ENCODE measurements around the gene GJB6. TPM values are rescaled to one million over a fixed set of nuclear protein-coding genes. Genes with fewer than 3 reads are reported as not detected.

The GJB6 gene
- total and polyA plus RNA-seq, 5 experiments from 2014 or later, result 0.84 to 4.9 (median 4.1) TPM

DNA sequence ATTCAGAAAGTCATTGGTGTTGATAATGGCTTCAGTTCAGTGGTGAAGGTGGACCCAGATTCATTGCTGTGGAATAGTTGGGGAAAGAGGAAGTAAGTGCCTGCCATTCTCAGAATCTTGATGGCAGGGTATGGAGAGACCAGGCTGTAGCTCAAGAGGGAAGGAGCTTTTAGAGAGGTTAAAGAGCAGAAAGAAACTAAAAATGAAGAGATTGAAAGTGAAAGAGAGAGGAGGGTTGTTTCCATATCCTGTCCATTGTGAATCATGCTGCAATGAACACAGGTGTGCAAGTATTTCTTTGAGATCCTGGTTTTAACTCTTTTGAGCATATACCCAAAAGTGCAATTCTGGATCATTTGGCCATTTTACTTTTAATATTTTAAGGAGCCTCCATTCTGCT, 12.5 kb downstream of the GJB6 start:
- Mint-ChIP-seq H3K9me3 (no peaks in the 10 kb centered on the region), H3K36me3 (peaks cover 0 to 13% (median 0%) of the 10 kb centered on the region in 3 donors), H3K27me3 (no peaks in the 10 kb centered on the region), H3K4me1 (peaks cover 11 to 20% (median 14%) of the 10 kb centered on the region in 4 donors), H3K27ac (peak overlapping the region in 4 of 10 donors; percentile 20 to 63 (median 42)), H3K4me3 (peak overlapping the region in 4 of 10 donors; percentile 5 to 52 (median 24))
- ATAC-seq (peak in 1 of 2 donors; percentile 48), DNase-seq (no peak)
- POLR2A ChIA-PET, result no interaction called here

DNA sequence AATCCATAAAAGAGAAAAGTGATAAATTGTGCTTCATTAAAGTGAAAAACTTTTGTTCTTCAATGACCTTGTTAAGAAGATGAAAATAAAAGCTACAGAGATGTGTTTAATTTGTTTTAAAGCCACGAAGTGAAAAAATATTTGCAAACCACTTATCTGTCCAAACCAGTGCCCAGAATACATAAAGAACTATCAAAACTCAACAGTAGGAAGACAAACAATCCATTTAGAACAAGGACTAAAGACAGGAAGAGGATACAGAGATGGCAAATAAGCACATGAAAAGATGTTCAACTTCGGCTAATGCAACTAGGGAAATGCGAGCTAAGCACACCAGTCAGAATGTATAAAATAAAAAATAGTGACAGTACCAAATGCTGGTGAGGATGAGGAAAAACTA, 15.0 kb downstream of the GJB6 start:
- H3K36me3 Mint-ChIP-seq, result peaks cover 0 to 11% (median 0%) of the 10 kb centered on the region in 3 donors

DNA sequence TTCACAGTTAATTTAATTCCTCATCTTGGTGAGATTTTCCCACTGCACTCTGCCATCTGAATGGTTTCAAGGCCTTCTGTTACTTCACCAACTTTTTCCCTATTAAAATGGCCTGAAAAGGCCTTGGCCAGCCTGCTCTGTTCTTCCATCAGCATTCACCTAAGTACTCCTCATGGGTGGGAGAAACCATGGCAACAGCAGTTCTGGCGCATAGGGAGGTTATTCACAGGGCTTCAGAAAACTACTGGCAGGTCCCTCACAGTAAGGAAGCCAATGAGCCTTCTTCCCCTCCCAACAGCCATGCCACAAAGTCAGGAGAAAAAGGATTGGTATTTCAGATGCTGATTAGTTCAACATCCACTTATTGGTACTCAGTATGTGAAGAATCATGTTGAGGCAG, 22.2 kb downstream of the GJB6 start:
- peaks cover 0 to 1% (median 0%) of the 10 kb centered on the region in 4 donors for H3K4me1 Mint-ChIP-seq
- H3K27ac Mint-ChIP-seq, result no peak overlapping the region
- peaks cover 3 to 21% (median 10%) of the 10 kb centered on the region in 5 donors for H3K27me3 Mint-ChIP-seq
- H3K36me3 Mint-ChIP-seq, result peaks cover 0 to 11% (median 0%) of the 10 kb centered on the region in 3 donors
- no peak overlapping the region for H3K4me3 Mint-ChIP-seq
- ATAC-seq (no peak), DNase-seq (no peak)
- peaks cover 0 to 15% (median 2%) of the 10 kb centered on the region in 9 donors for H3K9me3 Mint-ChIP-seq
- POLR2A ChIA-PET, result no interaction called here

More for the DNA sequence above, 15.0 kb downstream of the GJB6 start:
- Mint-ChIP-seq H3K27ac (no peak overlapping the region), H3K9me3 (peaks cover 0 to 15% (median 2%) of the 10 kb centered on the region in 9 donors), H3K27me3 (peaks cover 0 to 6% (median 0%) of the 10 kb centered on the region in 5 donors), H3K4me1 (peaks cover 11 to 20% (median 14%) of the 10 kb centered on the region in 4 donors), H3K4me3 (no peak overlapping the region)
- DNase-seq, result no peak
- ATAC-seq, result no peak
- POLR2A ChIA-PET, result no interaction called here

GRCh38 chr13:20206698-20207235, 25.4 kb downstream of the GJB6 start:
- H3K4me3 Mint-ChIP-seq, result no peak overlapping the region
- POLR2A ChIA-PET, result no interaction called here
- peaks cover 0 to 4% (median 2%) of the 10 kb centered on the region in 3 donors for H3K36me3 Mint-ChIP-seq
- H3K27me3 Mint-ChIP-seq, result peaks cover 3 to 21% (median 10%) of the 10 kb centered on the region in 5 donors
- peak overlapping the region in 1 of 10 donors; percentile 11 for H3K27ac Mint-ChIP-seq
- peaks cover 0 to 10% (median 0%) of the 10 kb centered on the region in 9 donors for H3K9me3 Mint-ChIP-seq
- no peak for DNase-seq
- peaks cover 0 to 1% (median 0%) of the 10 kb centered on the region in 4 donors for H3K4me1 Mint-ChIP-seq
- ATAC-seq, result no peak

DNA sequence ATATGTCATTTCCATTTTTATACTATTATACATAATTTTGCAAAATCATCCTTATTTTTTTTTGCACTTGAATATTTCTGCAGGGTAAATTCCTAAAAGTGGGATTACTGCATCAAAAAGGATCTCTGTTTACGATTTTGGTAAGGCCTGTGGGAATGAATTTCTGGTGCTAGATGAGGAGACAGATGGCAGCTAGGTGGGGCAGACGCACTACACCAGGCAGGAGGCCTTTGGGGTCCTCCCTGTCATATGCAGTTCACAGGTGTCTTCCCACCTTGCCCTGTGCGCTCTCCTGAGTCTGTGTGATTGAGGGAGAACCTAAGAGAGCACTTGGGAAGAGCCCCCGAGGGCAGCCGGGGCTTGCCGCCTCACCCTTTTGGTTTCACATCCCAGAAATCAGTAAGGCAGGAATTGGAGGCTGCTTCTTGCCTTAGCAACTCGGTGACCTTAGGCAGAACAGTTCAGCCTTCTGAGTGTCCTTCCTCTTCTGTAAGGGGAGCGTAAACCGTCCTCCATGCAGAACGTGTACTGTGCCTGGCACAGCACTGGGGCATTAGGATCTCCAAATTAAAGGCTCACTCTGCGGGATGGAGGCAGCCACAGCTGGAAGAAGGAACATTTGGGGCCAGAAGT, 25.9 kb downstream of the GJB6 start:
- Mint-ChIP-seq H3K4me1 (peaks cover 0 to 1% (median 0%) of the 10 kb centered on the region in 4 donors), H3K9me3 (peaks cover 0 to 14% (median 0%) of the 10 kb centered on the region in 9 donors), H3K27me3 (peaks cover 3 to 21% (median 10%) of the 10 kb centered on the region in 5 donors), H3K36me3 (peaks cover 0 to 4% (median 2%) of the 10 kb centered on the region in 3 donors), H3K4me3 (no peak overlapping the region), H3K27ac (no peak overlapping the region)
- POLR2A ChIA-PET, result no interaction called here
- ATAC-seq, result no peak
- no peak for DNase-seq

DNA sequence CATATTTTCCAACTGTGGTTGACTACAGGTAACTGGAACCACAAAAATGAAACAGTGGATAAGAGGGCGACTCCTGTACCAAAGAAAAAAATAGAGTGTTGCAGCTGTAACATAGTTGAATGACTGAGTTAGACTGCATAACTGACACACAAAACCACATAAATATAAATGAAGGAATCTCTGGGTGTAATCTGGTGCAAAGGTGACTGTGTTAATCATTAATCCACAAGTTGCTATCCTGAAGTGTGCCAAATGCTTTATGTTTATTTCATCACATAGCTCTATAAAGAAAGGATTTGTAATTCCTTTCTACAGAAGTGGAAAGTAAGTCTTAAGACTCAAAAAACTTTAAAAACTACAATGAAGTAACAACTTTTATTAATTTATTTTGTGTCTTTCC, 33.3 kb downstream of the GJB6 start:
- ATAC-seq (no peak), DNase-seq (no peak)
- Mint-ChIP-seq H3K4me3 (no peak overlapping the region), H3K36me3 (peaks cover 0 to 4% (median 2%) of the 10 kb centered on the region in 3 donors), H3K9me3 (peaks cover 0 to 14% (median 0%) of the 10 kb centered on the region in 9 donors), H3K27ac (no peak overlapping the region), H3K27me3 (peaks cover 23 to 52% (median 31%) of the 10 kb centered on the region in 5 donors), H3K4me1 (peaks cover 12 to 14% (median 12%) of the 10 kb centered on the region in 4 donors)
- POLR2A ChIA-PET, result no interaction called here

GRCh38 chr13:20197361-20197834, 34.7 kb downstream of the GJB6 start:
- no peak overlapping the region for H3K27ac Mint-ChIP-seq
- peaks cover 13 to 21% (median 18%) of the 10 kb centered on the region in 4 donors for H3K4me1 Mint-ChIP-seq
- ATAC-seq (peak; percentile 32 to 58), DNase-seq (peak in 3 of 10 donors; percentile 49 to 56 (median 54))
- peak overlapping the region in 1 of 10 donors; percentile 1 for H3K4me3 Mint-ChIP-seq
- POLR2A ChIA-PET, result interaction anchor here (0.6 to 1.0 kb wide), 2 partner anchors 31 to 55 kb away, joined by 3 read pairs; no protein-coding TSS in a partner anchor
- peaks cover 0 to under 1% (median under 1%) of the 10 kb centered on the region in 3 donors for H3K36me3 Mint-ChIP-seq
- H3K9me3 Mint-ChIP-seq, result peaks cover 0 to 10% (median 0%) of the 10 kb centered on the region in 9 donors
- H3K27me3 Mint-ChIP-seq, result peaks cover 25 to 54% (median 38%) of the 10 kb centered on the region in 5 donors

DNA sequence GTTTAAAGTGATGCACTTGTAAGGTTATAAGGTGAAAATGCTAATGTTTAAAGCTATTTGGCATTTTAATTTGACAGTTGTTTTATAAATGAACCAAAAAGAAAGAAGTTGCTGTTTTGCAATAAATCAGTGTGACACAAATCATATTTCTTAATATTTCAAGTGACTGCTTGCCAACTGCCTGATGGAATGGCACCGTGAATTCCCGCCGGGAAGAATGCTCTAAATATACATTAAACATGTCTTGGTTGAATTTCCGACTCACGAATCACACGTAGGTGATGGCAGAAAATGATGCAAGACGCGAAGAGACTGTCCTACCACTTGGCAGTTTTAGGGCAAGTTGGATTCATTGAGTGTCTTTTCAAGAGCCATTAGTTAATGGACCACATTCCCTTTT, 36.3 kb downstream of the GJB6 start:
- no peak overlapping the region for H3K27ac Mint-ChIP-seq
- peaks cover 28 to 60% (median 50%) of the 10 kb centered on the region in 5 donors for H3K27me3 Mint-ChIP-seq
- ATAC-seq (no peak), DNase-seq (no peak)
- no peak overlapping the region for H3K4me3 Mint-ChIP-seq
- POLR2A ChIA-PET, result interaction anchor here (1.3 kb wide), 1 partner anchor 280 kb away, joined by 7 read pairs; no protein-coding TSS in a partner anchor
- no peaks in the 10 kb centered on the region for H3K9me3 Mint-ChIP-seq
- H3K36me3 Mint-ChIP-seq, result no peaks in the 10 kb centered on the region
- H3K4me1 Mint-ChIP-seq, result peaks cover 14 to 28% (median 21%) of the 10 kb centered on the region in 4 donors

GRCh38 chr13:20193907-20194631, 38.0 kb downstream of the GJB6 start:
- DNase-seq, result peak in 3 of 10 donors; percentile 33 to 37 (median 34)
- POLR2A ChIA-PET, result no interaction called here

DNA sequence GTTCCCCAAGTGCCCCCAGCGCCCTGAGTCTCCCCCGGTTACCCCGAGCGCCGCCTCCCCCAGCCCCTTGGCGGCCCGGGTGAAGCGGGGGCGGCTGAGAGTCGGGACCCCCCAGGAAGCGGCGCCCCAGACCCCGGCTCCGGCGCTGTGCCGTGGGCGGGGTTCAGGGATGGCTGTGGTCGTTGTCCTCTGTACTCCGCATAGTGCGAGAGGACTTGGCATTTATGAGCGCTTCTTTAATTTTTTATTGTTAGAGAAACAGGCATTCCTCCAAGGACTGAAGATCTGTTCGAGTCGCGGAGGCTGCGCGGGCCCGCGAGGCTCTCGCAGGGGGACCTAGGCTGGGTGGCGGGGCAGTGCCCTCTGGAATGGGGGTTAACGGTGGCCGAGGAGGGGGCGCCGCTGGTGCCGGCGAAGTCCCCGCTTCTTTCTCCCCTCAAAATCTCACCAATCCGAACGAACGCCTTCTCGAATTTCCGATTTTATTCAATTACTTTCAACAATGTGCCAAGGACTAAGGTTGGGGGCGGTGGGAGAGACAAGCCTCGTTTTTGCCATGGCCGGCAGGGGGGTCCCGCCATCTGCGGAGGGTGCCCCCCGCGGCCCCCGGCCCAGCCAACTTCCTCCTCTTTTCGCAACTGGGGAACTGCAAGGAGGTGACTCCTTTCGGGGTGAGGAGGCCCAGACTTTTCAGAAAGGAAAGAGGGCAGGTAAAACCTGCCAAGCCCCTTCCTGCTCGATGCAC, 38.8 kb downstream of the GJB6 start:
- peak overlapping the region; percentile 62 to 86 (median 80) for H3K4me3 Mint-ChIP-seq
- H3K4me1 Mint-ChIP-seq, result peaks cover 16 to 28% (median 22%) of the 10 kb centered on the region in 4 donors
- peak overlapping the region in 1 of 10 donors; percentile 40 for H3K27ac Mint-ChIP-seq
- DNase-seq, result peak in 3 of 10 donors; percentile 27 to 34 (median 27)
- ATAC-seq, result peak; percentile 32 to 44
- H3K27me3 Mint-ChIP-seq, result peaks cover 27 to 55% (median 50%) of the 10 kb centered on the region in 5 donors
- POLR2A ChIA-PET, result no interaction called here
- no peaks in the 10 kb centered on the region for H3K36me3 Mint-ChIP-seq
- H3K9me3 Mint-ChIP-seq, result no peaks in the 10 kb centered on the region

More at GRCh38 chr13:20193907-20194631, 38.0 kb downstream of the GJB6 start:
- H3K27me3 Mint-ChIP-seq, result peaks cover 27 to 59% (median 50%) of the 10 kb centered on the region in 5 donors
- H3K9me3 Mint-ChIP-seq, result no peaks in the 10 kb centered on the region
- H3K36me3 Mint-ChIP-seq, result no peaks in the 10 kb centered on the region
- peaks cover 16 to 28% (median 22%) of the 10 kb centered on the region in 4 donors for H3K4me1 Mint-ChIP-seq
- peak overlapping the region; percentile 62 to 86 (median 80) for H3K4me3 Mint-ChIP-seq
- peak overlapping the region in 1 of 10 donors; percentile 43 for H3K27ac Mint-ChIP-seq
- peak; percentile 44 to 50 for ATAC-seq

DNA sequence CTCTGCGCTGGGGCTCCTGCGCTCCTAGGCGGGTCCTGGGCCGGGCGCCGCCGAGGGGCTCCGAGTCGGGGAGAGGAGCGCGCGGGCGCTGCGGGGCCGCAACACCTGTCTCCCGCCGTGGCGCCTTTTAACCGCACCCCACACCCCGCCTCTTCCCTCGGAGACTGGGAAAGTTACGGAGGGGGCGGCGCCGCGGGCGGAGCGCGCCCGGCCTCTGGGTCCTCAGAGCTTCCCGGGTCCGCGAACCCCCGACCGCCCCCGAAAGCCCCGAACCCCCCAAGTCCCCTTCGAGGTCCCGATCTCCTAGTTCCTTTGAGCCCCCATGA, 39.3 kb downstream of the GJB6 start, which contains the start of gene GJB2:
TSS of gene GJB2 (minus strand) at position 103 of the 326 bp plus-strand sequence. CDS start 3,357 bp downstream, outside the sequence.
- peak within 1 kb of the TSS in 1 of 10 donors; percentile 40 for H3K27ac Mint-ChIP-seq
- peak; percentile 31 to 51 for ATAC-seq

More for the DNA sequence above, 39.3 kb downstream of the GJB6 start, which contains the start of gene GJB2:
- peak in 2 of 10 donors; percentile 12 to 25 for DNase-seq
- H3K4me1 Mint-ChIP-seq, result peaks cover 16 to 28% (median 22%) of the 10 kb centered on the region in 4 donors
- no peaks in the 10 kb centered on the region for H3K36me3 Mint-ChIP-seq
- H3K9me3 Mint-ChIP-seq, result no peaks in the 10 kb centered on the region
- POLR2A ChIA-PET, result no interaction called here
- H3K27me3 Mint-ChIP-seq, result peaks cover 27 to 55% (median 50%) of the 10 kb centered on the region in 5 donors
- peak within 1 kb of the TSS; percentile 69 to 86 (median 80) for H3K4me3 Mint-ChIP-seq

Data from naive thymus-derived CD8-positive, alpha-beta T cell (primary cell).